K562 treated with DMSO at 1 percent for 12 hours (cell line): Measurements from ENCODE around the gene MIX23. TPM values are rescaled to one million over a fixed set of nuclear protein-coding genes. Genes with fewer than 3 reads are reported as not detected.

Experiments
- total RNA-seq: library from RNA; unstranded; fragments of 300-600 nt; gene quantifications from 2 replicates; pipeline ENCODE4 v1.2.3, GENCODE V29; 2022; ENCODE audit not compliant: insufficient read depth

MIX23 gene
- 12.4 and 24.3 TPM in 2 replicates for total RNA-seq

GRCh38 chr3:122382888-122383666 lies at the start of gene MIX23:
MIX23 (minus strand) TSS chr3:122383231; CDS start chr3:122383224, 7 bp downstream.

GRCh38 chr3:122415762-122416654 lies 33.0 kb upstream of the MIX23 start, which contains the start of gene WDR5B:
WDR5B (minus strand) TSS chr3:122416062; CDS start chr3:122415528, 534 bp downstream.

GRCh38 chr3:122383771-122384697 lies 1.0 kb upstream of the MIX23 start, which contains the start of gene FAM162A:
FAM162A (plus strand) TSS chr3:122384182; CDS start chr3:122384266, 84 bp downstream.

GRCh38 chr3:122324871-122325323 lies 58.1 kb downstream of the MIX23 start, which contains the start of gene CSTA:
CSTA (plus strand) TSS chr3:122325248; CDS start chr3:122325293, 45 bp downstream.

Other genes starting within 250 kb of the MIX23 start
- not detected in 2 replicates for gene CASR, start 199.6 kb downstream of the MIX23 start, total RNA-seq
- gene CSTA, start 58.0 kb downstream of the MIX23 start, total RNA-seq = 7.8 and 8.8 TPM in 2 replicates
- 9.9 and 23.0 TPM in 2 replicates for gene FAM162A, start 951 bp upstream of the MIX23 start, total RNA-seq
- 0.96 and 3.2 TPM in 2 replicates for gene WDR5B, start 32.8 kb upstream of the MIX23 start, total RNA-seq
- gene KPNA1, start 131.7 kb upstream of the MIX23 start, total RNA-seq = 5.8 and 20.9 TPM in 2 replicates
- 4.0 and 7.8 TPM in 2 replicates for gene PARP9, start 181.1 kb upstream of the MIX23 start, total RNA-seq
- gene DTX3L, start 181.1 kb upstream of the MIX23 start, total RNA-seq = 2.3 and 11.3 TPM in 2 replicates
- gene PARP15, start 194.4 kb upstream of the MIX23 start, total RNA-seq = 0.28 TPM in 1 of 2 replicates, not detected in the other